GM19099 (cell line): ENCODE measurements around the gene TSPO.

Source experiments
- POLR2A ChIP-seq: IDR thresholded peaks from 3 replicates; pipeline ENCODE4 v1.6.1; 2011; ENCODE audit warnings: low read depth; ENCODE audit not compliant: insufficient read length; ENCODE audit errors: extremely low read depth

Gene TSPO

DNA sequence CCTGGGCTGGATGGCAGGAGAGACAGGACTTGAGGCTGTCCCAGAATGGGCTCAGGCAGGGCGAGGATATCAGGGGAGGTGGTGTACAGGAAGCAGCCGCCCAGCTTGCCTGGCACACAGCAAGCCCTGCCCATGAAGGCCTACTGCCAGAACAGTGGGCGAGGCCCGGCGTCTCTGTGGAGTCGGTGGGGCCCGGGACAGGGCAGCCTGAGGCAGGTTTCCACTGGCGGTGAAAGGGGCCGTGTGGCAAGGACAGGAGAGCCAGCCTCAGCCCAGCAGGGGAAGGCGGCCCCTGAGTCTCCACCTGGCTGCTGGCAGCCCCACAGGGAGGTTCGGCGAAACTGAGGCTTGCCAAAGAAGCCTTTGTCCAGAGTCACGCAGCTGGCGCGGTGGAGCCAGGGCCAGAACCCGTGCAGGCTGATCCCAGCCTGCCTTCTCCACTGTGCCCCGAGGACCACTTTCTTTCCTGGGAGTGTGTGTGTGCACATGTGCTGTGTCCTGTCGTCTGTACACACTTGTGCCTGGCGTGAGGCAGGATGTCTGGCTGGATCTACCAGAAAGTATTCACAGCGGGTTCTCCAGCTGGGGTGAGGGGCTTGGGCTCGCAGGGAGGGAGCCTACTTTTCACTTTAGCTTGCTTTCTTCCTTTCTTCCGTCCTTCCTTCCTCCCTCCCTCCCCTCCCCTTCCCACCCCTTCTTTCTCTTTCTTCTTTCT, 1.2 kb downstream of the TSPO start:
- TF ChIP-seq POLR2A = no peak

- no peak for TF ChIP-seq POLR2A
Observed at GRCh38 chr22:43153899-43154298, 2.5 kb downstream of the TSPO start.

GRCh38 chr22:43154887-43155536, 3.7 kb downstream of the TSPO start:
- TF ChIP-seq POLR2A = no peak

GRCh38 chr22:43155789-43156188, 4.4 kb downstream of the TSPO start:
- no peak for TF ChIP-seq POLR2A

- TF ChIP-seq POLR2A = no peak
Observed at GRCh38 chr22:43156413-43156812, 5.1 kb downstream of the TSPO start.

- TF ChIP-seq POLR2A = no peak
Observed at GRCh38 chr22:43157874-43158546, 6.7 kb downstream of the TSPO start.

- no peak for TF ChIP-seq POLR2A
Observed at GRCh38 chr22:43158778-43159483, 7.6 kb downstream of the TSPO start.

DNA sequence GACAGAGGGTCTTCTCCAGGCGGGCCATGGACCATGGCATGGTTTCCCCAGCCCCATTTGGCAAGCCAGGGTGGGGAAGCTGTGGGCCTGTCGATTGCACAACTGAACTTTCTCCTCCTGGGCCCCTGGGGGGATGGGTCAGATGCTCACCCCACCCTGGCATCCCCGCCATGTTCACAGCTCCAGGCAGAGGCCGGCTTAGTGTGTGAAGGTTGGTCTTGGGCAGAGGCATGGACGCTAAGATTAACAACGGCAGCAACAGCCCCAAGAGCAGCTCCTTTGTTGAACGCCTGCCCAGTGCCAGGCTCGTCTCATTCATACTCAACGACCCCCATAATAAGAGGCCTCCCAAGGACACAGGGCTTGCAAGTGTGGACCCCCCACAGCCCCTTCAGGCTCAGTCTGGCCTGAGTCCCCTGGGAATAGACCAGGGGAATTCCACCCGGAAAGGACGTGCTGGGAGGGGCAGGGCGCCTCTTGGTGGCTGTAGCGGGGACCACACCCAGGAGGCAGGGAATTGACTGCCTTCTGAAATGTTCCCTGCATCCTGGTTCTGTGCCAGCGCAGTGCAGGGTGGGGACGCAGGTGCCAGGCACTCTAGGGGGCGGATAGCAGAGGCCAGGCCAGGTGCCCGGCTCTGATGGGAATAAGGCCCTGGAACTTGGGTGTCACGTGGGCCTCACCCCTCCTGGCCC, 8.3 kb downstream of the TSPO start:
- no peak for TF ChIP-seq POLR2A

GRCh38 chr22:43160497-43161126, 9.3 kb downstream of the TSPO start:
- TF ChIP-seq POLR2A = no peak

- TF ChIP-seq POLR2A = no peak
Observed at GRCh38 chr22:43162412-43163150, 11.2 kb downstream of the TSPO start.

DNA sequence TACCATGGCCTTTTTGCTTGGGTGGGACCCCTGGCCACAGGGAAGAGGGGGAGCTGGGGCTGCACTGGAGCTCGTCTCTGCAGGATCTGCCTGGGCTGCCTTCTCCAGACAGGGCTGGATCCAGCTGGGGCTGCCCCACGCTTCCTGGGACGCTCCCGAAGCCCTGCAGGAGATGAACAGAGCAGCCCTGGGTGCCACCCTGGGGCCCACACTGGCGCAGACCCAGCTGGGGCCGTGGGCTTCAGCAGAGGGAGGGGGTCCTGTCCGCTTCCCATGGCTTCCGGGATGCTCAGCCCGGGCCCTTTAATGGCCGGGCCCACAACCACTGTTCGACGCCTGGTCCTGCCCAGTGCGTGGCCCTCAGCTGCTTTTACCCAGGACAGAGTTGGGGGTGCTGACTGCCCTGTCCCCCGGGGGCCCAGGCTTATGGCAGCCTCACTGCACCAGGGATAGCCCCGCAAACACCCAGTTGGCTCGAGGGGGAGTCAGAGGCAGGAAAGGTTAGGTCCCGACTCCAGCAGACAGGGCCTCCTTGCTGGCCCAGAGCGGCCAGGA, 12.0 kb downstream of the TSPO start:
- no peak for TF ChIP-seq POLR2A

GRCh38 chr22:43164636-43165035, 13.3 kb downstream of the TSPO start:
- TF ChIP-seq POLR2A = no peak

- TF ChIP-seq POLR2A = no peak
Observed at GRCh38 chr22:43166132-43166930, 15.0 kb downstream of the TSPO start.
